Right renal cortex interstitium (tissue), 3 donors: ENCODE results near the gene OR52H1. TPM values are rescaled to one million over a fixed set of nuclear protein-coding genes. Genes with fewer than 3 reads are reported as not detected.
A peak's percentile ranks its signal among the peaks of the same experiment; 100 is the strongest.

Experiments used
- DNase-seq, 3 donors: peaks; one replicate each; pipeline ENCODE4 v3.0.0-alpha.2; 2013; ENCODE audit warnings: low read depth in 3 of 3, low spot score in 2 of 3
- polyA plus RNA-seq, 3 donors: library from polyadenylated mRNA; unstranded; fragments of 120-200 nt; gene quantifications; one replicate each; pipeline ENCODE4 v1.2.1, GENCODE V29; 2013; ENCODE audit not compliant: insufficient read length in 3 of 3

Gene OR52H1
- polyA plus RNA-seq, 3 donors: not detected

DNA sequence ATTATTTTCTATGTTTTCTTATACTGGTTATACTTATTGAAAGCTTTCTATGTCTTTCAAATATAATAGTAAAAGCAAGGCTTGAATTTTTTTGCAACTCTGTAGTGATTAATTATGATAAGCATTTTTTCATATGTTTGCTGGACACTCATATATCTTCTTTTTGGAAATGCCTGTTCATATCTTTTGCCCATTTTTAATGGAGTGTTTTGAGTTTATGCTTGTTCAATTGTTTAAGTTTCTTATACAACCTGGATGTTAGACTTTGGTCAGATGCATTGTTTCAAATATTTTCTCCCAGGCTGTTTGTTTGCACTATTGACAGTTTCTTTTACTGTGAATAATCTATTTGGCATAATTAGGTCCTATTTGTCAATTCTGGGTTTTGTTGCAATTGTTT is 11.9 kb downstream of the OR52H1 start:
- DNase-seq: no peak

DNA sequence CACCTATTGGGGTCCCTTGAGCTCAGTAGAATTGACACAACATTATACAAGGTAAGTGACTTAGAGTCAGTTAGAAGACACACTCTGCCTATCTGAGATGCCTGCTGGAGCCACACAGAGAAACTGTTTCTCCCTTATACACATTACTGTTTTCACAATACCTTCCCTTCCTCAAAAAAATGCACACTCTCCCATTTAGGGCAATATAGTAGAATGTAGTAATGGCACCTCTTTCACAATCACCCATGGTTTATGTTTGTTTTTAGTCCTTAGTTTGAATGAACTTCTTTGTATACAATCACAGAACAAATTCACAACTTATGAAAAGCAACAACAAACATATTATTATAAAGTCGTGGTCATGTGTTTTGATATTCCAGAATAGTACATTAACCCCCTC is 14.3 kb downstream of the OR52H1 start:
- DNase-seq: no peak

DNA sequence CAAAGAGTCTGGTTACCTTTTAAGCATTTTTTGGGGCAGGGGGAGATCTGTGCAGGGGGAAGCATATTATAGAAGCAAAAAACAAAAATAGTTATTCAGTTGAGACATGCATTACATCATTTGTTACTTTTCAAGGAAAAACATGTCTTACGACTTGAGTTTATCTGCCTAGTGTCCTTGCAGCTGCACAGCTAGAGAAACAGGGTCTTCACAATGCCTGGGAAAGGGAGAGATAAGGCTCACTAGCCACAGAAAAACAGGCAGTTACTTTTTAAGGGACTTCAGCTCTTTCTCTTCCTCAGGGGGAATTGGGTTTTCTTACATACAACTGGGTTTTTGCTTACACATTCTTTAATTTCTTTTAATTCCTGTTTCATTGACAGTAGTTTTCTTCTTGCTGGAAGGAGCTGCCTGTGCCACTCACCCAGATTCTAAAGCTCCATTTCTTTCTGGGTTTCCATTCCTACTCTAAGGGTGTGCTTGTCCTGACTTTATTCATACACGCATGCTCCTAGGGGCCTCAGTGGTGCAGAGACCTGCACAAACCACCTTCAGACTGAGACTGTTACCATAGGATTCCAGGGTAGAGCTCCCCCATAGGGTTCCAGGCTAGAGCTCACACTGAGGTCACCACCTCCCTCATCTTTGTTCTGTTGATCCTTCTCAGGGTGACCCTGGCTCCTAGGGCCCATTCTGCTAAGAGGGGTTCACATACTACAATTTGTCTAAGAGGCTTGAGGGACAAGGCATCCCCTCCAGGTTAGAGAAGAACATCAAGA is 17.1 kb downstream of the OR52H1 start:
- DNase-seq: no peak

DNA sequence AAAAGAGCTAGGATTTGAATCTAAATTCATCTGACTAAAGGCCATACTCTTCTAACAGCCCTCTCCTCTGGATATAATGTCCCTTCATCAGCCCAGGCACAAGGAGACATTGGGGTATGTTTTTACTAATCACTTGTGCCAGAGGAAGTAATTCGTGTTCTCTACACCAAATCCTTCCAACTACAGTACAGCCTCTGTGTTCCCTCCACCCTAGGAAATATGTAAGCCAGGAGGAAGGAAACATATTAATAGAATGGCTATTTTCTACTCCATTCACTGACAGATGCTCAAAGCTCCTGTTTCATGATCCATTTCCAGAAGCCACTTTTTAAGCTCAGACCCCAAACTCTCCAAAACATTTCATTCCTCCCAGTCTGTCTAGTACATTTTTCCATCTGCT is 19.8 kb downstream of the OR52H1 start:
- no peak for DNase-seq

DNA sequence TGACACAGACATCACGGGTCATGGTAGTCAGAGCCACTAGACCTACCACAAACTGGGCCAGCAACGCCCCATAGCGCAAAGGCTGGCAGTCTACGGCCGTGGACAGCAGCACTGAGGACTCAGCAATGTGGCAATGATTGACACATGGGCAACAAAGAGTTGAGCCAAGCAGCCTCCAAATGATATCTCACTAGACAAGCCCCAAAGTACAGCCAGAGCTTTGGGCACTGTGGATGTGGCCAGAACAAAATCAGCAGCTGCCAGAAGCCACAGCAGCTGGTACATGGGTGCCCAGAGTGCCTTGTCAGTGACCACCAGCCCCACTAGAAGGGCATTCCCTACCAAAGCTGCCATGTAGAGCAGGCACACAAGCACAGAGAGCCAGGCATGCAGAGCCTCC is 20.6 kb downstream of the OR52H1 start:
- DNase-seq: no peak

DNA sequence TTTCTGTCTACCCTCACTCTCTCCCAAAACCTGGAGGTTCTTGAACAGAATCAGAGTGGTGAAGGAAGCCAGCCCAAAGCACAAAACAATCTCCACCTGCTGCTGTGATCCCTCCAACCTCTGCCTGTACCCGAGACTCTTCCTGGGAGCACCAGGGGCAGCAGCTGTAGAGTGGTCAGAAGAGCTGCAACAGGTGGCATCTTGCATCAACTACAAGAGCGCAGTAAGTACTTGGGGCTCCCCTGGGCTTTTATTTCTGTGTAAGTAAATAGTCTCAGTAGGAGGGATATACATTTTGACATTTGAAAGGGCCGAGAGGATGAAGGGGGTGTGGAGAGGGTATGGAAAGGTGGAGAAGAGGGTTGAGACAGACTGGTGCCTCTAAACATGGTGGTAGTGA is 23.6 kb downstream of the OR52H1 start:
- DNase-seq: no peak

DNA sequence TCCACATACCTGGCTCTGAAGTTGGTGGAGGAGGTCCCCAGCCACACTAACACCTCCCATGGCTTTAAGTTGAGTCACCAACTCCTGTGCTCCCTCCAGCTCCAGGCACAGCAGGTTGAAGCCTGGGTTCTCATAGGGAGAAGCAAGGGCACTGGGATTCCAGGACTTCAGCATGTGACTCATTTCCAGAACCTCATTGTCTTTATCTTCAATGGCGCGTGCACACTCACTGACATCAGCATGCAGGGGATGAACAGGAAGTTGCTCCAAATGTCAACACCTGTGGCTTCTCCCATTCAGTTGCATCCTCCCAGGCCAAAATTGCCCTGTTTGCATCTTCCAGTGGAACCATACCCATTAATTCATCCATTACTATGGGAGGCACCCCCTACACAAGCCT is 26.0 kb downstream of the OR52H1 start:
- DNase-seq: no peak

DNA sequence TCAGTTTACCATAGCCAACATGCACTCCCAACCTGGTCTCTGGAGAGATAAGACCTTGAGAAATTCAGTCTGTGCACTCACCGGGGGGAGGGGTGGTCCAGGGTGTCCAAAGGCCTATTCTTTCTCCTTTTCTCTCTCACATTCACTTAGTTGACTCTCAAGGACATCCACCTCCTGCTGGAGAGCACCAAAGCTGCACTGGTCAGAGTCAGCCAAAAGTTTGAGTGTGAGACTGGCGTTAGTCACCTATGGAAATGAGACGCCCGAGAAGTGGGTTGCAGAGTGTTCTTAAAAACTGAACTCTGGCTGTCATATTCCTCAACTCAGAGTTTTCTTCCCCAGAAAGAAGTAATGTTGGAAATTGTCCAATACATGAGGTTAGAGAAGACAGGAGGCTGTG is 26.8 kb downstream of the OR52H1 start:
- no peak for DNase-seq

DNA sequence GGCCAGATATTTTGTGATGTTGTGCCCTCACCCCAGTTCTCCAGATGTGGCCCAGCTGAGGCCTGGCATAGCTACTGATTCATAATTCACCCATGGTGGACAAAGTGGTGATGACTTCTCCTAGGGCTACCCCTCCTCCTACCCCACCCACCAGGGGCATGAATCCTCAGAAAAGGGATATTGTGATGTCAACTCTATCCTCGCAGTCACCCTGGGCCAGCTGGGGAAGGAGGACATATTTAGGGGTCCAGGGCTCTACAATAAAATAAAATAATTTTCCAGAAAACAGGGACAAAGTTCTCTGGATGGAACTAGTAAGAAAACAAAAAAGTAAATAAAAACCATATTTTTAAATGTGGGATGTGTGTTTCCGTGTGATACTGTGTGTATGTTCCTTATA is 31.7 kb downstream of the OR52H1 start, which contains the start of gene UBQLNL:
TSS of gene UBQLNL (minus strand) at position 101 of the 400 bp plus-strand sequence. CDS start 258 bp downstream, outside the sequence.
- no peak for DNase-seq

DNA sequence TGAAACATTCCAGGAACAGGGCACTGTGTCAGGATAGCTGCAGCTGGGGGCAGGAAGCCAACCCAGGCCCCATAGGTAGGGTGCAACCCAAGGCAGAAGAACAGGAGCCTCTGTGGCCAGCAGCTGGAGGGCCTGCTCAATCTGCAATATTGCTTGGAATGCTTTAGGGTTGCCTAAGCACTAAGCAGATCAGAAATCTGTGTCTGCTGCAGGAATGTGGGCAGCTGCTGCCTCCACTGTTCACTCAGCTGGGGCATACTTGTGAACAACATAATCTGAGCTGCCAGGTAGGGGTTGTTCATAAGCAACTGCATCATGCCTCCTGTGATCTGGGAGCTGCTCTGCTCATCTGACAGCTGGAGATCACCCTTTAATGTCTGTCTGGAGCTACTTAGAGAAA is 33.5 kb downstream of the OR52H1 start:
- no peak for DNase-seq

DNA sequence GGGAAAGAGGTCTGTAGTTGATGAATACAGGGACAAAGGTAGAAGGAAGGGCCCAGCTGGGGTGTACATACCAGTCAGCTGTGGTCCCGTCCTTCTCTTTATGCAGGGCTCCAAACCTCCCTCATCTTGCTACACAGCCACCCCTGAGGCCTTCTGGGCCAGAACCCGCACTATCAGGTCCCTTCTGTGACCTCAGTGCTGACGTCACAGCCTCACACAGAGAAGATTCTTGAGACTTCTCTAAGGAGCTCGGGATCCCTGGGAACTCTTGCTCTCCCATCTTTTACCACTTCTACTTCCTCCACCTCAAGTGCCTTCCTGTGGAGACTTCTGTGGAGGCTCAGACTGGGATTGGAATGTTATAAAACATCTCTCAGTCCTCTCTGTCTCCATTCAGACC is 38.5 kb downstream of the OR52H1 start, which contains the start of gene UBQLN3:
TSS of gene UBQLN3 (minus strand) at position 155 of the 400 bp plus-strand sequence. CDS start 399 bp downstream, outside the sequence.
- no peak for DNase-seq

DNA sequence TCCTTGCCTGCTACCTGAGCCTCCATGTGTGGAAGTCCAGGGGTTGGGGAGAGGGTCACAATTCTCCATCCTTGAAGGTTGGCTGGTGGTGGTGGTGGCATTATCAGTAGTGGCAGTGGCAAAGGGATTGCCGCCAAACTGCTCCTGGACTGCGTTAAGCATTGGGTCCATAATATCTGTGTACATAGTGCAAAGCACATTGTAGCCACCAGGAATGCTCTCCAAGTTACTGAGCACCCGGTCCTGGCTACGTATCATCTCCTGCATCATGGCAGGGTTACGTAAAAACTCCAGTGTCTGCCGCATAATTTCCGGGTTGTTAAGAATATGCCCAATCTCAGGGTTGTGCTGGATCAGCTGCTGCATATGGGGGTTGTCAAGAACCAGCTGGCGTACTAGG is 39.7 kb downstream of the OR52H1 start:
- DNase-seq: no peak

DNA sequence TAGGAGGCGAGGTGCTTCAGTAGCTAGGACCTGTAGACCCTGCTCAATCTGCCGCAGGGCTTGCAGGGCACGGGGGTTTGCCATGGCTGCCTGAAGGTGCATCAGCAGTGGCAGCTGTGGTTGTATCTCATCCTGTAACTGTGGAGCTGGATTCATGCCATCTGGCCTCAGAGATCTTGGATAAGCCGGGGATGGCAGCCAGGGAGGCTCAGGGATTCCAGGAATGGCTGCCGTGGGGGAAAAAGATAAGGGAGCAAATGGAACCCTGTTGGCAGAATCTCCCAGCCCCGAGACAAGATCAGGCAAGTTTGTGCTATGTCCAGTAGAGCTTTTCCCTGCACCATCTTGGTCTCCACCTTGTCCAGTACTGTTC is 40.4 kb downstream of the OR52H1 start:
- no peak for DNase-seq

DNA sequence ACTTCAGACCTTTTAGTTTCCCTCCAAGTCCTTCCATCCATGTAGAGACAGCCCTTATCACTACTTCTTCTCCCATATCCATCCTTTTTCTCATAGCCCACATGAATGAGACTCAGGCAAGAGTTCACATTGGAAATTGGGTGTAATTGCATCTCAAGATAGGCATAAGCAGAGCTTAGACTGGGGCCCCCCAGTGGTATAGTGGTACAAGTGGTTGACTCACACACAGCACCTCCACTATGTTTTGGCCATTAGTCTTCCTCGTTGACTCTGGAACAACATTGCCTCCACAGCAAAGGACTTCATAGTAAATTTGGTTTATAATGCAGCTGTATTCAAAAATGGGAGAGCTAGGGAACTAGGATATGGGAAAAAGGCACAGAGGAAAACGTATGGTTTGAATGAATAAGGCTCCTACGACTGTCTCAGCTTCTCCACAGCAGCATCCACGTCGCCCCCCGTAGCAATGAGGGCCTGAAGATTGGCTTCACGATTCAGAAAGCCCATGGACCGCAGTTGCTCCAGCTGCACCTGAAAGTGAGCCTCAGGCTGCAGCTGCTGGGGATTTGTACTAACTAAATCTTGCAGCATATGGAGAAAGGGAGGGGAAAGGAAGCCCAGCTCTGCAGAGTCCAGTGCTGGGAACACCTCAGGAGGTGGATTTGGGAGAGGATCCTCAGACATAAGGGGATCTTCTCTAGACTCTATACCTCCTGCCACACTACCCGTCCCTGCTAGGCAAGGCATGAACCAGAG is 41.0 kb downstream of the OR52H1 start:
- no peak for DNase-seq

DNA sequence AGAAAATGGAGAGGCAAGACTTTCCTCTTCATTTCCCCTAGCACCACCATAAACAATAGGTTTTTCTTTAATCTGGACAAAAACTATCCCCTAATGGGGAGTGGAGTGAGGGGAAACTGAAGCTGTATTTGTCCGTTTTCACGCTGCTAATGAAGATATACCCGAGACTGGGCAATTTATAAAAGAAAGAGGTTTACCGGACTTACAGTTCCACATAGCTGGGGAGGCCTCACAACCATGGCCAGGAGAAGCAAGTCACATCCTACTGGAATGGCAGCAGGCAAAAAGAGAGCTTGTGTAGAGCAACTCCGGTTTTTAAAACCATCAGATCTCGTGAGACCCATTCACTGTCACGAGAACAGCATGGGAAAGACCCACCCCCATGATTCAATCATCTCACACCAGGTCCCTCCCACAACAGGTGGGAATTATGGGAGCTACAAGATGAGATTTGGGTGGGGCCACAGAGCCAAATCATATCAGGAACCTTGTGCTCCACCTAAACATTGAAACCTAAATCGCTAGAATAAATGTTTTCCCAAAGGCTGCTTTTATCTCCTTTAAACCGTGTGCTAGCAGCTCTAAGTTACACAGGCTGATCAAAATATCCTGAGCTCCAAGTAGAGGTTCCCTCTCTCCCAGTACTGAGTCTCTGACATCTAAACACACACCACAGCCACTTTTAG is 42.8 kb downstream of the OR52H1 start:
- no peak for DNase-seq

DNA sequence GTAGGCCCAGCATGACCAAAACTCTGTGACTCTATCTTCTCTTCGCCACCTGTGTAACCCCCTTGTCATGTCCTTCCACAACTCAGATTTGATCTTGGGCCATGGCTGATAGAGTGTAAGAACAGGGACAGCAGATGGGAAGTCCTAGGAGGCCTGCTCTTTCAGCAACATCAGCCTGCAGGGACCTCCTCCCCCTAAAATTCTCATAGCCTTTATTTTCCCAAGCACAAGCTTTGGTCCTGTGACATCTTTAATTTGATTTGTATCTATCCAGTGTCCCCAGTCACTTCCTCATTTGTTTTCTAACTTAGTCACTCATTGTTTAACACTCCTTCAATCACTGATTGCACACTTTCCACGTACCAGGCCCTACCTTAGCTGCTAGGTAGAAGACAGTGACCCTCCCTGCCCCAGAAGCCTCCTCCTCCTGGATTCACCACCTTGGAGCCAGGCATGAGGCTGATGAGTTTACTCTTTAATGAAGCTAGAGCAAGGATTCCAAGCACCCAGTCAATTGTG is 43.9 kb downstream of the OR52H1 start:
- DNase-seq: peak in 1 of 3 donors; percentile 3

DNA sequence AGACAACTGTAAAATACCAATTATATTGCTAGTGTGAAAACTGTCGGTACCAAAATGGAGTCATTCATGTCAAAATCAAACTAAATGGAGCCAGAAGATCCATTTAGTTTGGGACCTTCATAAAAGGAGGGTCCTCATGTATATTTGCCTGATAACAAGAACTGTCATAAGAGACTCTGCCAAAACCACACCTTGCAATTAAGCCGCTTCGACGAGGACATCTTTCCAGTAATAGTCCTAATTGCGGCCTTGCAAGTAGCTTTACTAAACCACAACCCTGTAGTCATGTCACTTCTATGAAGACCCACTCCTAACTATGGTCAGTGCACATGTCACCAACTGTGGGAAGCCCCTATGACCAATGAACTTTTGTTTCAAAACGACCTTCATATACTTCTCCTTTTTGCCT is 47.9 kb downstream of the OR52H1 start:
- DNase-seq: no peak

DNA sequence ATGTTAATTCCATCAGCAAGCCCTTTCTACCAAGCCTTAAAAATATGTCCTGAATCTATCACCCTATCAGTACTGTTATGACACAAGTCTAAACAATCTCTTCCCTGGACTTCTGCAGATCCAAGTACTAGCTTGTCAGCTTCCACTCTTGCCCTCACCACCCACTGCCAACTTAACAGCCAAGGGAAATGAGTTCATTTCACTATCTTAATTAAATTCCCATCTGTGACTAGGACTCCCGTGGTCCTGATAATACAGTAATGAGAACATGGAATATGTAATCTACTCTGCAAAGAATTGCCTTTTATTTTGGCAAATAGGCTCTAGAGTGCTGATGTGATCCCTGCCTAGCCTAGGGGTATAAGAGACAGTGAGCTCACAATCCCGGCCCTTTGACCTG is 48.7 kb downstream of the OR52H1 start:
- DNase-seq: no peak
